AML-193 (cell line): ENCODE results near the gene MGAT5.

Source experiments
- DNase-seq, 2 experiments: peaks; one replicate each; lab custom pipeline; 2025; lab: John Stamatoyannopoulos, UW

MGAT5 gene

DNA sequence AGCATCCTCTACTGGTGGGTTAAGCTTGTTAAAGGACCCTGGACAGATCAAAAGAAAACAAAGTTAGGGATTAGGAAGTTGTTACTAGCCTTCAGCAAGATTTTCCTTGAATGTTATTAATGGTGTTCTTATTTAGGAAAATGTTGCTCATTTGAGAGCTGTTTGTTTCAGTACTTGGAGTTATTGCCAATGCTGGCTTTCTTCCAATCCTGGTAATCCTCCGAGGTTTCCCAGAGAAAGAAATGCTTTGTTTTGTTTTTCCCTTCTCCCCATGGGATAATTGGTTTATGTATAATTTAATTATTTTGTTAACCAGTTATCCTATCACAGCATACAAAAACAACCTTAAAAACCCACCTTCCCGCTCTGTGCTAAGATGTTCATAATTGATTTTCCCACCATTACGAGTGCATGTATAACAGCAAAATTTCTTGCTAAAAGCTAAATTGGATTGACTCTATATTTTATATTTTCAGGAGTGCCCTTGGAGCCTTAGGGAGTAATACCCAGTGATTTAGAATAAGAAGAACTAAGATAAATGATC, 79.8 kb downstream of the MGAT5 start:
- DNase-seq, result no peak

DNA sequence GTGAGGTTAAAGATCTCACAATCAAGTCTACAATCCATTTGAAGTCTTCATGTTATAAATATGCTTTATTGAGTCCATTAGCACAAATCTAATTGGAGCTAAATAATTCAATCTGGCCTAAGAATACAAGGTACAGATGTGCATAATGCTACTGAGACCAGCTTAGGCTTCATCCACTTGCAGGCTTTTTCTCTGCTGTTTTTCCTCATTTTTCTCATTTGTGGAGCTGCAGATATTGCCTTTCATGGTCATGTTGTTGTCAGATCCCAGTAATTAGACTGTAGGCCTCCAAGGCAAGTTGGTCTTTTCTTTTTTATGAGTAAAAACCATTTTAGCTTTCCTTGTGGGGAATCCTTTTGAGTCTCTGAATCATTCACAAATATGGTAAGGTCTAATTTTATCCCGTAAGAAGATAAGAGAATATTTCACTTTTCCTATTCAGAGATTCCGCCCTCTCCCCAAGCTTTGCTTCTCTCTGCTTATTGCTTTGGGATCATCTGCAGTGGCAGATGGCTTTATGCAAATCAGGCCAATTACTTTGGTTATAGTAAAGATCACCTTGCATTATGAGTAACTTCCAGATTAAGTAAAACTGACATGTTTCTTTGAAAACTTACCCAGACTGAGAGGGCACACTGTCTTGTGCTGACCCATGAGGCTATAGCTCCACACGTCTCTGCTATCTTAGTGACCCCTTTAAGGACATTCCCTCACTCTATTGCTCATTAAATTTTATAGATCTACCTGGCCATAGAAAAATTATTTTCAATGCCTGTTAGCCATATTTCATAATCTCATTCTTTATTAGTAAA, 80.9 kb downstream of the MGAT5 start:
- DNase-seq, result no peak

DNA sequence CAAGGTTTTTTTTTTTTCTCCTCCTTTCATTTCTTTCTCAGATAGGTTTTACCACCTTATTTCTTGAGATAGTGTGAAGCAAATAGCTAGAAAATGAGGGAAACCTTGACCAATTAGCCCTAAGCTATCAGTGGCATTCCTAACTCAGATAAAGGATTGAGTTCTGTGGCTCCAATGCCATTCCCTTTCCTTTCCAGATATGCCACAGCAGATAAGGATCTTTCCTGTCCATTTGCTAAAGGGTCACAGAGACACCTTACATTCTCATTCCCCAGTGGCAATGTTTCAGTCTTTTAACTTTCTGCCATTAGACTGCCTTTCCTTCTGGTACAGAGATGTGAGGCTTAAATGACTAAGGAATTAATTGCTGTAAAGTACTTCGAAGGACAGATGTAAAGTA, 81.7 kb downstream of the MGAT5 start:
- no peak for DNase-seq

DNA sequence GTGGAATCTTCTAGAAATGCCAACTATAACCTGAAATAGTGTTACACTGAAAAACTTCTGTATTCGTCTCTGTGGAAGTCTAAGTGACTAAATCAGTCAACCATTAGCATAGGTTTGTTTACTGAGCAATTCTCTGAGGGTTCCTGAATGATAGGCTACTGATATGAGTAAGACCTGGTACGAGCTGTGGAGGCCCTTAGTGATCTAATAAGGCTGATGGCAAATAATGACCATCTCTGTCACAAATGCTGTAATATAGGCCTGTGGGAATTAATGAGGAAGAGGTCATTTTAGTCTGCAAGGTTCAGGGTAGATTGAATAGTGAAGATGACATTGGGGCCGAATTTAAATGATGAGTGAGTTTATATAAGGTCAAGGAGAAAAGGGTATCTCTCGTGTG, 82.5 kb downstream of the MGAT5 start:
- no peak for DNase-seq

DNA sequence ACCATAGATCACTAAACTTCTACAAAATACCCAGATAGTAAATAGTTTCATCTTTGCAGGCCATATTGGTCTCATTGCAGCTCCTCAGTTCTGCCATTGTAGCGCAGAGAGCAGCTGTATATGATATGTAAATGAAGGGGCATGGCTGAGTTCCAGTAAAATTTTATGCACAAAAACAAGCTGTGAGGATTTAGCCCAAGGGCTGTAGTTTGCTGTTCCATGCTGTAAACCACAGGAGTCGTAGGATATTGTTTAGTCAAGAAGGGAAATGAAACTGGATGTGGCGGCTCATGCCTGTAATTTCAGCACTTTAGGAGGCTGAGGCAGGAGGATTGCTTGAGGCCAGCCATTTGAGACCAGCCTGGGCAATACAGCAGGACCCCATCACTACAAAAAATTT, 83.0 kb downstream of the MGAT5 start:
- no peak for DNase-seq

DNA sequence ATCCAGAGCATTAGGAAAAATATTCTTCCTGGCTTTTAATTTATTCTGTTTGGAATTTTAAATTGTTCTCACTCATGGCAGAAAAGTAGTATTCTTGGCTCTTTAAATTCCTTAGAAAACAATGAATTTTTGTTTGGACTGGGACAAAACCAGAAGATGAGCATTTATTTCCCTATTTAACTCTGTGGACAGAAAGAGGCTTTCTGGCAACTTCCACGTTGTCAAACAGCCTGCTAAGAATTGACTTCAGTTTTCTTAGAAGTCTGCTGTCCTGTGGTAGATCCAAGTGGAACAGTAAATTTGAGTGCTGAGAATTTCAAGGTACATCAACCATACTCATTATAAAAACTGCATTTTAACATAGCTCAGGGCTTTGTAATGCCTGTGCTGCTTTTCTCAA, 83.8 kb downstream of the MGAT5 start:
- no peak for DNase-seq

DNA sequence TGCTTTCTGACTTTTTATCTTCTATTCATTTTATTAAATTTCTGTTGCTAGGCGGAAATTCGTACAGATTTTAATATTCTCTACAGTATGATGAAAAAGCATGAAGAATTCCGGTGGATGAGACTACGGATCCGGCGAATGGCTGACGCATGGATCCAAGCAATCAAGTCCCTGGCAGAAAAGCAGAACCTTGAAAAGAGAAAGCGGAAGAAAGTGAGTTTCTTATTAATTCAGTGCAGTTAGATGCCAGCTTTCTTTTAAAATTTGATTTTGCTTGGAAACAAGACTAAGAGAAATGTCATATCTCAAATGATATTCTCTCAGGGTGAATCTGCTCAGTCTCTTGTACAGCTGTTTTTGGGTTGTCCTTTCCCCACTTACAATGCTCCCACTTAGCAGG, 84.3 kb downstream of the MGAT5 start:
- no peak for DNase-seq

DNA sequence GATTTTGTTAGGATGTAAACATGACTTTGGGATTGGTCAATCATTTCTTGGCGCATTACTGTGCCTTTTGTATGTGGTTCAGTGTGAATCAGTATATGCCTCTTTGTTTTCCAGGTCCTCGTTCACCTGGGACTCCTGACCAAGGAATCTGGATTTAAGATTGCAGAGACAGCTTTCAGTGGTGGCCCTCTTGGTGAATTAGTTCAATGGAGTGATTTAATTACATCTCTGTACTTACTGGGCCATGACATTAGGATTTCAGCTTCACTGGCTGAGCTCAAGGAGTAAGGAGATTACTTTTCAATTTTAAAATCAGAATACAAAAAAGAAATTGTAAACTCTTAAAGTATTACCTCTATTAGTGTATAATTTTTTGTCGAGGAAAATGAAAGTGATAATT, 87.6 kb downstream of the MGAT5 start:
- DNase-seq, result no peak

DNA sequence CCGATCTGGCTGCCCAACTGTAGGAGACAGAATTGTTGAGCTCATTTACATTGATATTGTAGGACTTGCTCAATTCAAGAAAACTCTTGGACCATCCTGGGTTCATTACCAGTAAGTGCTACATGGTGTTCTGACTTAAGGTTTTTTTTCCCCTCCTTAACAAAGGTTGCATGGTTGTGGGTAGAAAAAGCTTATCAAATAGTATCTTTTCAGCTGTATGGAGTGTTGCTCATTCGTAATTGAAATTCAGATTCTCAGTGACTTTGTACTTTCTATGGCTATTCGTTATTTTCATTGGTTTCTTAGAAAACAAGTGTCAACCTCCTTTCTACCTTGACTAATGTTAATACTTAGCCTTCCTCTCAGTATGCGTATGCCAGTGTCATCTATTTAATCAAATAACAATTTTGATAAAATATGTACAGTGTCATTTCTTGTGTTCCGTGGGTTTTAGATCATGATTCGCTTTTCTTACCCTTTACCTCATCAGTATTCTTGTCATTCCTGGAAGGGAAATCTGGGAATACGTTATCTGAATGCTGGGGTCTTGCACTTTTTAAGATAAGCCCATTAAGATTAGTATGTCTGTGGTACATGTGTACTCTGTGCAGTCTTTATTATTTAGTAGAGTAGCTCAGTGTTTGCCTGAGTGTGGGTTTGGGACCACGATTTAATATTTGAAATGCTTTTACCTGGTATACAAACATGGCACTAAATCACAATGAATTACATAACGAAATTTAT, 91.3 kb downstream of the MGAT5 start:
- DNase-seq, result no peak

DNA sequence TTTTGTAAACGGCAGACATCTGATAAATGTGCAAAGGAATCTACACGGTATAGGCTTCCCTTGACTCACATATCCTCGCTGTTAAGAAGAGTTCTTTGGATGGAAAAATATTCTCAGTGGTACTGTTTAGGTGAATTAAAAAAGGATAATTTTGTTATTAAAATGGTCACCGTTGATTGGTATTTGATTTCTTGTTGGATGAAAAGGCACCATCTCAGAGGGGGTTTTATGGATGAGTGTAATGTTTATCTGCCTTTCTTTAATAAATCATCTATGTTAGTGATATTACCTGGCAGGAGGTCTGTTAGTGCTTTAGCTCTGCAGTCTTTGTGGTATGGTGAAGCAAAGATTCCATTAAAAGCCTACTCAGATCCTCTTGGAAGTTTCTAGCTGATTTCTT, 92.3 kb downstream of the MGAT5 start:
- no peak for DNase-seq

DNA sequence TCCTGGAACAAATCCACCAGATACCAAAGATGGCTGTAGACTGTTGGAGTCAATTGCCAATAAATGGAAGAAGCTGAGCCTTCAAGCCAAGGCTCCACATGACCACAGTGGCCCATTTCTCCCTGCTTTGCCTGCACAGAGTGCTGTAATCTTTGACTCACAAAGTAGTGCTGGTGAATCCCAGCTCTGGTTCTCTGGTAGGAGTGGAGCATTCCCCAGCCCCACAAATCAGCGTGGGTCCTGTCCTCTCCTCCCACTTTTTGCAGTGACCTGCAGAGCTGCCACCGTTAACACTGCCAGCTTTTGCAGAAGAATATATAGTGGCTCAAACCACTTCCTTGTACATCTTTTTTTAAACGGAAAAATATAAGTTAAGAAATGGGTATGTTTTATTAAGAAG, 93.9 kb downstream of the MGAT5 start:
- no peak for DNase-seq

DNA sequence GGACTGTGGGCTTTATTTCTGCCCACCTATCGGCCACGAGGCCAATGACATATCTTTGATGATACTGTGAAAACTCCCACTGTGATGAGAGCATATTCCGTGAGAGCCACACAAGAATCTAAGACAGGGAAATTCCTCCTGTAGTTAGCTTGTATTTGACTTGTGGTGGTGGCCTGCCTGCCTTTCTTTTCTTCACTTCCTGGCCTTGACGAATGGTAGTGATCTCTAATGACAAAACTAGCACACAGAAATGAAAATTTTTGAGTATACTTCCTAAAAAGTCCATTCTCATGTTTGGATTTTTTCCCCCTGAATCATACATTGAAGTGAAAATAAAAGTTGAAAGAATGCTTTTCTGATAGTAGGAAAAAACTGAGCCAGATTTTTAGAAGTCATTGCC, 94.4 kb downstream of the MGAT5 start:
- DNase-seq, result no peak

DNA sequence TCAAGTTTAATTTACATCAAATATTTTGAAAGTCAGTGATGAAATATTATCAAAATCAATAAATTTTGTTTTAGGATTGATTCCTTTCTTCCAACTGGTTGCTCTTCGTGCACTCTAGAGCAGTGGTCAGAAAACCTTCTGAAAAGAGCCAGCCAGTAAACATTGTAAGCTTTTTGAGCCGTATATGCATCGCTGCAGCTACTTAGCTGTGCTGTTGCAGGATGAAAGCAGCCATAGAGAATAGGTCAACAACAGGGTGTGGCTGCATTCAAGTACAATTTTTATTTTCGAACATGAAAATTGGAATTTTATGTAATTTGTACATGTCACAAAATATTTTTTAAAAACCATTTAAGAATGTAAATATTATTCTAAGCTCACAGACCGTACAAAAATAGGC, 94.9 kb downstream of the MGAT5 start:
- DNase-seq, result no peak

DNA sequence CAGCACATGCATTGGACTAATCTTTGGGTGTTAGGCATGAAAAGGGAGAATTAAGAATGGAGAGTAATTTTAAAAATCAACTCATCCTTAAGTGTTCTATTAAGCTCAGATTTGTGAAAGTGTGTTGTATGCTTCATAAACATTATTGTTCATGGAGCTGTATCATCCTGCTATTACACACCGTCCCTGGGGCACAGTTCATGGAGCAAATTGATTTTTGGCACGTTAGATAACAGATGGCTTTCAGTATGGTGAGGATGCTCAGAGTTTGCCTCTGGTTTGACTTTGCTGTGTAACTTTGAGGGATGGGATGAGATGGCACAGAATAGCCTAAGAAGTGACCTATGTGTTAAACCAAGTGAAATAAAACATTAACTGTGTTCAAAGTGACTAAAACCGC, 97.1 kb downstream of the MGAT5 start:
- DNase-seq, result no peak

DNA sequence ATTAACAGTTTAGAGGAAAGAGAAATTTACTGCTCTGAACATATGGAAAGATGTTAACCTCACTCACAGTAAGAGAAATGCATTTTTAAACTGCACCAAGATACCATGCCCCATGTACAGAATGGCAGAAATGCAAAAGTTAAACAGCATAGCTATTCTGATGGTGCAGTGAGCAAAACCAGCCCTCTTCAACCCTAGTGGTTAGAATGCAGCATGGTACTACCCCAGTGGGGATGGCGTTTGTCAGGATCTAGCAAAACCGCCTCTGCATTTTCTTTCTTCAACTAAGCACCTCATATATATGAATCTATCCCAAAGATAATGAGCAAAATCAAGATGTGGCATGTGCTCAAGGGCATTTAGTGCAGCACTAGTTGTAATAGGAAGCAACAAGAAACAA, 98.0 kb downstream of the MGAT5 start:
- DNase-seq, result no peak

DNA sequence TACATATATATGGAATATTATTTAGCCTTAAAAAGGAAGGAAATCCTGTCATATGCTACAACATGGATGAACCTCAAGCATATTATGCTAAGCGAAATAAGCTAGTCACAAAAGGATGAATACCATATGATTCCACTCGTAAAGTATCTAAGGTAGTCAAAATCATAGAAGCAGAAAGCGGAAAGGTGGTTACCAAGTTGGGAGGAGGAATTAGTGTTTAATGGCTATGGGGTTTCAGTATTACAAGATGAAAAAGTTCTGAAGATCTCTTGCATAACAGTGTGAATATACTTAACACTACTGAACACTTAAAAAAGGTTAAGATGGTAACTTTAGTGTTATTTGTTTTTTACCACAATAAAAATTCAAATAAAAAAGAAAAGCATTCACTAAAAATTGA, 99.0 kb downstream of the MGAT5 start:
- no peak for DNase-seq

DNA sequence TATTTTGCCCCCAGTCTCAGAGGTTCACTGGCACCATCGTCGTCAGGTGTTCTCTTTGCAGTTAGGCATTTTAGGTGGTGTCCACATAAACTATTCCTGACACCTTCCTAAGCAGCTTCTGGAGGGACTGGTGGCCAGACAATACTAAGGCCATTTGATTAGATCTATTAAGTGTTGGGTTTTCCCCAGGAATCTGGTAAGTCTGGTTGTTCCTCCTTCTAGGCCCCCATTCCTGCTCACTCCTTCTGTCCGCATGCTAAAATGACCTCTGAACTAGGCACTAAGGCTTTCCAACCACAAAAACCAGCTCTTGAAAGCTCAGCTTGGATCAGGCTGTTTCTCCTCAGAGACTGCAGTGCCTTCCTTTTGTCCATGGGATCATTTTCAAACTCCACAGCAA, 100.7 kb downstream of the MGAT5 start:
- DNase-seq, result no peak

DNA sequence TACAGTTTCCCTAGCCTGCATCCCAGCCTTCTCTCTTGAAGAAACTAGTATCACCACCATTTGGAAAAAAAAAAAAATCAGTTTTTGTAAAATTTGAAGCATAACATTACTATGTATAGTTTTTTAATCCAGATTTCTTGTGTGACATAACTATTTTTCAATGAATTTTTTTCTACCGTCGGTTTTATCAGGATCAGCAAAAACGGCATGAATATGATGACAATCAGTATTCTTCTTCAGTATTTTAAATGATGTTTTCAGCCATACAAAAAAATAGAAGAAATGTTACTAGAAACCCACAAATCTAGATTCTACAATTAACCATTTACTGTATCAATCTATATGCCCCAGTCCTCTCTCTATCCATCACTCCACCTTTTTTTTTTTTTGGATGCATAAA, 103.9 kb downstream of the MGAT5 start:
- no peak for DNase-seq

DNA sequence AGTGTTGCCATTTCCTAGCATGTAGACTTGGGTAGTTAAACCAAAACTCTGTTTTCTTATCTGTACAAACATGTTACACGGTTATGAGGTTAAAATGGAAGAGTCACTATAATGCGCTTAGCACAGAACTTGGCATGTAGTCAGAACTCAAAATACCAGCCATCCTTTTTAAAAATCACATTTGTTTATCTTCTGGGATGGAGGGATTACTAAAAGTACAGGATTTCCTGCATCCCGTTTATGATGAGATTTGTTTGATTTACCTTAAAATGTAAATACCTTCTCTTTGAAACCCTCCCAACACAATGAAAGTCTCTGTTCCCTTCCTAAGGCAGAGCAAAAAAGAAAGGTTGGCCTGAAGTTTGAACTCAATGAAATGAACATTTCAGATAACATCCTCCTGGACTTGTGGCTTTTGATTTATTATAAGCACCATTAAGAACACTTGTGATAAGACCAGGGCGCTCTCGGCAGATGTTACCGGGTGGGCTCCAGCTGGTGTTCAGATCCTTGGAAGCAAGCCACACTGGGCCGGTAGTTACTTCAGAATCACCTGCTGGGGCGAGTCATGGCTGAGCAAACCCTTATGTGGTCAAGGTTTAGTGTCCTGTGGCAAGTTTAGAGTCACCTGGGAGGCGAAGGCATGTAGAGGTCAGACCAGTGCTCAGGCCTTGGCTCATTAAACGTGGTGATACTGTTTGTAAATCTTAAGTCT, 105.7 kb downstream of the MGAT5 start:
- no peak for DNase-seq

DNA sequence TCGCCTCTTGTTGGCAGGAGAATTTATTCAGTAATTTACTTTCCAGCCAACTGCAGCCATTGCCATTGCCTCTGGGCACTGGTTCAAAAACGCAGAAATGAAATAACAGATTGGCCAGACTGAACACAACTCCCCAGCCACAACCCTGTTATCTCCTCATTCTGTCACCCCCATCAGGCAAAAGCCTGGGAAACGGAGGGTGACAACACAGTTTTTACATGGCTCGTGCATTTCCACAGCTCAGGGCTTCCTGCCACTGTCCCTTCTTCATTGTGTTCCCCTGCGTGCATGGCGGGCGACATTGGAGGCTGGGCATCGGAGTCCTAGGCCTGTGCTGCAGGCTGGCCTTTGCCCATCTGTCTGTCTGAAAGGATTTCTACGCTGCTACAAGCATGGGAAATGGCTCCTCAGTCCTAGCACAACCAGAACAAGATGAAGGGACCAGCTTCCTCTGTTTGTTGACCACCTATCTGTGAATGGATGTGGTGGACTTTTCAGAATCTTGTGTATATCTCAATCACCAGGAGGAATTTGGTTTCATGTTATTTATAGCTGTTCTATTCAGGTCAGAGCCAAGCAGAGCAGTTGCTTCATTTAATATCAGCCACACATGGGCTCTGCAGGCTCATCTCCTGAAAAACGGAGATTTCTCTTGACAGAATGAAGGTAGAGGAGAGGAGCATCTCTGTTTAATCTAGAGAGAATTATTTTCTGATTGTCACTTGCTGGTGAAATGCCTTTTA, 107.0 kb downstream of the MGAT5 start:
- no peak for DNase-seq

DNA sequence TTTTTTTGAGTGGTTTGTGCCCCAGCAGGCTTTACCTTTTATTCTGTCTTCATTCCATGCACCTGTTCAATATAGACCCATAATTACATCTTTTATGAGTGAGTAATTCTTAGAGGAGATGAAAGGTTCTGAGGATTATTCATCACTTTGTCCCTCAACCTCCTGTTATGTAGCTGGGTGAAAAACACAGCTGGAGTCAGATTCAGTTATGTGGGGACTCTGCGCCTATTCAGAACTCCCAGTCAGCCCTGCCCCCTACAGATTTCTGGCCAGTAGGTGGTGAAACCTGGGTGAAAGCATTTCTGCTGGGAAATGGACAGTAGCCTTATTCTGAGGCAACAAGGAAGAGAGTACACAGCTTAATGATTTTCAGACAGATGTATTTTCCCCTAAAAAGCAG, 107.8 kb downstream of the MGAT5 start:
- DNase-seq, result no peak

DNA sequence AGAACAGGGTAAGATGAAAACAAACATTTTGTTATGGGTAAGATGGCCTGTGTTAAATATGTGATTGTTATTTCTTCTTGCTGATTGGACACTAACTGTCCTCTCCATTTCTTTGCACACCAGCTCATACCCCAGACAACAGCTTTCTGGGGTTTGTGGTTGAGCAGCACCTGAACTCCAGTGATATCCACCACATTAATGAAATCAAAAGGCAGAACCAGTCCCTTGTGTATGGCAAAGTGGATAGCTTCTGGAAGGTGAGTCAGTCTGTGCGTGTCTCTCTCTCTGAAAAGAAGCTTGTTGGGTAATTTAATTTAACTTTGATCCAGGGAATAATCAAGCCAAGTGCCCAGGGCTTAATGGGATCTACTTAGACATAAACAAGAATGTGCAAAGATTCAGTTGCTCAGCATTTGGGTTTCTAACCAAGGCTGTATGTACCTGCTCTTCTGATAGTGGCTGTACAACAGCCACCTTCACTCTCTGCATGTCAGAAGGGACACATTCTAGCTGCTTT, 108.3 kb downstream of the MGAT5 start:
- no peak for DNase-seq
